Erythroblast (primary cell): Measurements from ENCODE around the gene OAS2.

Experiments used
- DNase-seq, 2 experiments: peaks; one replicate each; lab custom pipeline; 2025; lab: John Stamatoyannopoulos, UW
- GATA1 ChIP-seq: IDR thresholded peaks from 2 replicates; pipeline ENCODE4 v1.6.1; 2011; ENCODE audit warnings: low read depth, mild to moderate bottlenecking, control low read depth, low read length, moderate library complexity
- POLR2A ChIP-seq: IDR thresholded peaks from 2 replicates; pipeline ENCODE4 v1.6.1; 2011; ENCODE audit warnings: mild to moderate bottlenecking, low read length

OAS2 gene

GRCh38 chr12:113039911-113040445 lies 61.7 kb downstream of the OAS2 start:
- TF ChIP-seq POLR2A (no peak), GATA1 (no peak)
- no peak for DNase-seq

- DNase-seq, result no peak
- TF ChIP-seq GATA1, result no peak
- TF ChIP-seq POLR2A, result no peak
Observed at GRCh38 chr12:113040722-113041171, 62.4 kb downstream of the OAS2 start.

GRCh38 chr12:113041560-113041959 lies 63.2 kb downstream of the OAS2 start:
- no peak for DNase-seq
- no peak for TF ChIP-seq POLR2A
- TF ChIP-seq GATA1, result no peak

- DNase-seq, result no peak
- TF ChIP-seq GATA1 (no peak), POLR2A (no peak)
Observed at GRCh38 chr12:113043240-113043639, 64.9 kb downstream of the OAS2 start.

- DNase-seq, result no peak
- TF ChIP-seq GATA1 (no peak), POLR2A (no peak)
Observed at GRCh38 chr12:113044516-113044915, 66.2 kb downstream of the OAS2 start.

GRCh38 chr12:113048716-113049127 lies 70.4 kb downstream of the OAS2 start:
- TF ChIP-seq POLR2A, result no peak
- peak; percentile 56 to 74 for DNase-seq

GRCh38 chr12:113049976-113050742 lies 71.8 kb downstream of the OAS2 start:
- TF ChIP-seq GATA1, result no peak
- TF ChIP-seq POLR2A, result no peak
- no peak for DNase-seq

GRCh38 chr12:113050795-113051194 lies 72.5 kb downstream of the OAS2 start:
- no peak for TF ChIP-seq POLR2A
- no peak for TF ChIP-seq GATA1
- DNase-seq, result no peak

GRCh38 chr12:113051759-113052158 lies 73.4 kb downstream of the OAS2 start:
- TF ChIP-seq GATA1, result no peak
- no peak for TF ChIP-seq POLR2A
- DNase-seq, result no peak

- no peak for DNase-seq
- no peak for TF ChIP-seq GATA1
- no peak for TF ChIP-seq POLR2A
Observed at GRCh38 chr12:113052326-113052725, 74.0 kb downstream of the OAS2 start.

- no peak for DNase-seq
- TF ChIP-seq GATA1, result no peak
- no peak for TF ChIP-seq POLR2A
Observed at GRCh38 chr12:113054948-113055486, 76.7 kb downstream of the OAS2 start.

- no peak for TF ChIP-seq POLR2A
- no peak for TF ChIP-seq GATA1
- DNase-seq, result no peak
Observed at GRCh38 chr12:113055594-113056380, 77.5 kb downstream of the OAS2 start.

- TF ChIP-seq POLR2A (no peak), GATA1 (no peak)
- DNase-seq, result no peak
Observed at GRCh38 chr12:113056381-113056630, 78.0 kb downstream of the OAS2 start.
